HG03025 (cell line): ENCODE data around the gene GPR137.

Experiments
- ATAC-seq: cut with Tn5 transposase; IDR thresholded peaks from one replicate; pipeline ENCODE4 v1.9.1; 2021; ENCODE audit warnings: mild to moderate bottlenecking, moderate library complexity; ENCODE audit not compliant: unreplicated experiment, low FRiP score

Gene GPR137

GRCh38 chr11:64263021-64263946, 22.4 kb upstream of the GPR137 start:
- no peak for ATAC-seq

GRCh38 chr11:64263947-64264317, 21.7 kb upstream of the GPR137 start:
- no peak for ATAC-seq

- ATAC-seq = no peak
Measured at GRCh38 chr11:64264371-64264852, 21.2 kb upstream of the GPR137 start.

GRCh38 chr11:64265176-64266160, 20.2 kb upstream of the GPR137 start:
- ATAC-seq = no peak

GRCh38 chr11:64266339-64266738, 19.3 kb upstream of the GPR137 start:
- ATAC-seq = no peak

- ATAC-seq = no peak
Measured at GRCh38 chr11:64267207-64267945, 18.3 kb upstream of the GPR137 start.

GRCh38 chr11:64268025-64268892, 17.4 kb upstream of the GPR137 start:
- no peak for ATAC-seq

- peak; percentile 5 for ATAC-seq
Measured at GRCh38 chr11:64268893-64269539, 16.6 kb upstream of the GPR137 start.

- ATAC-seq = peak; percentile 70
Measured at GRCh38 chr11:64269540-64270220, 16.0 kb upstream of the GPR137 start.

- ATAC-seq = no peak
Measured at GRCh38 chr11:64275031-64275800, 10.4 kb upstream of the GPR137 start.

- ATAC-seq = no peak
Measured at GRCh38 chr11:64275841-64276240, 9.8 kb upstream of the GPR137 start.

GRCh38 chr11:64276653-64277431, 8.8 kb upstream of the GPR137 start:
- no peak for ATAC-seq

- ATAC-seq = no peak
Measured at GRCh38 chr11:64278576-64279190, 7.0 kb upstream of the GPR137 start.

GRCh38 chr11:64281957-64282770, 3.5 kb upstream of the GPR137 start:
- ATAC-seq = no peak

GRCh38 chr11:64283092-64283491, 2.6 kb upstream of the GPR137 start:
- no peak for ATAC-seq
